GM21723 (cell line): ENCODE measurements around the gene IGLL5.
"Not testable (repeated sequence)": the region's sequence is repeated elsewhere in the genome, so short reads cannot be mapped to it uniquely, and the experiment has no call there.

Source experiments
- ATAC-seq: cut with Tn5 transposase; IDR thresholded peaks from one replicate; pipeline ENCODE4 v1.9.1; 2021; ENCODE audit warnings: mild to moderate bottlenecking, moderate library complexity; ENCODE audit not compliant: unreplicated experiment

The IGLL5 gene

GRCh38 chr22:22912135-22912987 lies 24.7 kb downstream of the IGLL5 start:
- ATAC-seq = no peak

GRCh38 chr22:22912988-22913253 lies 25.3 kb downstream of the IGLL5 start:
- no peak for ATAC-seq

- ATAC-seq = no peak
Measured at GRCh38 chr22:22913989-22914388, 26.4 kb downstream of the IGLL5 start.

GRCh38 chr22:22914726-22915669 lies 27.4 kb downstream of the IGLL5 start:
- ATAC-seq = no peak

DNA sequence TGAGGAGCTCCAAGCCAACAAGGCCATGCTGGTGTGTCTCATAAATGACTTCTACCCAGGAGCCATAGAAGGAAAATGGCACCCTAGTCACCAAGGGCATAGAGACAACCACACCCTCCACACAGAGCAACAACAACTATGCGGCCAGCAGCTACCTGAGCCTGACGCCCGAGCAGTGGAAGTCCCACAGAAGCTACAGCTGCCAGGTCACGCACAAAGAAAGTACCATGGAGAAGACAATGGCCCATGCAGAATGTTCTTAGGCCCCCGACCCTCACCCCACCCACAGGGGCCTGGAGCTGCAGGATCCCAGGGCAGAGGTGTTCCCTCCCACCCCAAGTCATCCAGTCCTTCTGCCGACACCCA lies 28.0 kb downstream of the IGLL5 start:
- ATAC-seq = no peak

GRCh38 chr22:22916215-22916951 lies 28.8 kb downstream of the IGLL5 start:
- ATAC-seq = no peak

DNA sequence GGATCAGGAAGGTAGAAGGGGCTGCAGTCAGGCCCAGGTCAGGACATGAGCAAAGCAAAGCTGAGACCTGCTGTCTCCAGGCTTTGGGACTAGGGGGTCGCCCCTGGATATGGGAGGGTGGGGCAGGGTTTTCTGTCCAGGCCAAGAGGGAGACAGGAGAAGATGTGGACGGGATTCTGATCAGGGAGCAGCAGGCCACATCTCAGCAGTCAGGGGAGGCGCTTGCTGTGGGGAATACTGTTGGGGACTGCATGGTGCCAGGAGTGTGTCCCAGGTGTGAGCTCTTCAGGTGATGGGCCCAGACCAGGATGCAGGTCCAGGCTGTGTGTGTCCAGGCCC lies 29.3 kb downstream of the IGLL5 start:
- no peak for ATAC-seq

DNA sequence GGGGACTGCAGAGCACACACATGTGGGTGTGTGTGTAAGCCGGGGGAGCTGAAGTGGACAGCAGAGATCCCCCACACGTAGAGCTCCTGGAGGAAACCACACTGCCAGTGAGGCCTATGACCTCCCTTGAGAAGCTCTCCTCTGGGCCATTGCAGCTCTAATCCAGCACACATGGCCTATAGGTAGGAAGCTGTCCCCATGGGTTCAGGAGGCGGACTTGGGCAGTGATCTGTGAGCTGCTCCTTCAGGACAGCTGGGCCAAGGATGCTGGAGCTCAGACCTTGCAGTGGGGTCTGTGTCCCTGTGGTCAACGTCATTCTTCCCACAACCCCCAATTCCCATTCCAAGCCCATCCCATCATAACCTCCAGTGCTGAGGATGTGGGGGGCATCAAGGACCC lies 29.8 kb downstream of the IGLL5 start:
- ATAC-seq = no peak

GRCh38 chr22:22918297-22918965 lies 30.8 kb downstream of the IGLL5 start:
- no peak for ATAC-seq

DNA sequence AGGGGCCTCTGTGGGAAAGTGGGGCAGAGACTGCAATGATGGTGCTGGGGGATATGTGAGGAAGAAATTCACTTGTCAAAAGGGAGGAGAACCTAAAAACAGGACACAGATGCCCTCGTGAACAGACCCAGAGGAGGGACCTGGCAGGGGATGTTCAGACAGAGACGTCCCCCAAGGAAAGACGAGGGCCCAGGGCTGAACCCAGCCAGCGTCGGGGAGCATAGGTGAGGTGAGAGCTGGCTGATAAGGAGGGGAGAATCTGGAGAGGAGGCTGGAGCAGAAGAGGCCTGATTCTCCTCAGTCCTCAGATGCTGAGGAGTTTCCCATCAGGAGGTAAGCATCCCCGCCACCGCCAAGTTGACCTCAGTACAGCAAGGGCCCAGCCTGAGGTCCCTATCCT lies 31.4 kb downstream of the IGLL5 start:
- ATAC-seq = no peak

GRCh38 chr22:22920104-22920654 lies 32.6 kb downstream of the IGLL5 start:
- no peak for ATAC-seq

GRCh38 chr22:22920910-22921550 lies 33.4 kb downstream of the IGLL5 start:
- ATAC-seq = no peak

GRCh38 chr22:22921575-22921974 lies 34.0 kb downstream of the IGLL5 start:
- ATAC-seq = no peak

DNA sequence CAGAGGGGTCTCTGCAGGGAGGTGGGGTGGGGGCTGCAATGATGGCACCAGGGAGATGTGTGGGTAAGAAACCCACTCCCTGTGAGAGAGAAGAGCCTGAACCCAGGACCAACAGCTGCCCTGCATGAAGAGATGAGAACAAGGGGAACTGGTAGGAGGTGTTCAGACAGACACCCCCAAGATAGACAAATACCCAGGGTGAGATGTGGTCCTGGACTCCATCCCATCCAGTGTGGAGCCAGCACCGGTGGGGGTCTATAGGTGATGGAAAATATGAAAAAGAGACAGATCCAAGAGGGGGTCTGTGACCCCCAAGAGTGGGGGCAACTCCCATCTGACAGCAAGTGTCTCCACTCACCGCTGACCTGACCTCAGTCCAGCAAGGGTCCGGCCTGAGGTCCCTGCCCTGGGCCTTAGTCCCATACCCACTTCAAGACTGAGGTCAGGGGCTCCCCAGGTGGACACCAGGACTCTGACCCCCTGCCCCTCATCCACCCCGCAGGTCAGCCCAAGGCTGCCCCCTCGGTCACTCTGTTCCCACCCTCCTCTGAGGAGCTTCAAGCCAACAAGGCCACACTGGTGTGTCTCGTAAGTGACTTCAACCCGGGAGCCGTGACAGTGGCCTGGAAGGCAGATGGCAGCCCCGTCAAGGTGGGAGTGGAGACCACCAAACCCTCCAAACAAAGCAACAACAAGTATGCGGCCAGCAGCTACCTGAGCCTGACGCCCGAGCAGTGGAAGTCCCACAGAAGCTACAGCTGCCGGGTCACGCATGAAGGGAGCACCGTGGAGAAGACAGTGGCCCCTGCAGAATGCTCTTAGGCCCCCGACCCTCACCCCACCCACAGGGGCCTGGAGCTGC lies 34.7 kb downstream of the IGLL5 start:
- ATAC-seq = not testable (repeated sequence)

DNA sequence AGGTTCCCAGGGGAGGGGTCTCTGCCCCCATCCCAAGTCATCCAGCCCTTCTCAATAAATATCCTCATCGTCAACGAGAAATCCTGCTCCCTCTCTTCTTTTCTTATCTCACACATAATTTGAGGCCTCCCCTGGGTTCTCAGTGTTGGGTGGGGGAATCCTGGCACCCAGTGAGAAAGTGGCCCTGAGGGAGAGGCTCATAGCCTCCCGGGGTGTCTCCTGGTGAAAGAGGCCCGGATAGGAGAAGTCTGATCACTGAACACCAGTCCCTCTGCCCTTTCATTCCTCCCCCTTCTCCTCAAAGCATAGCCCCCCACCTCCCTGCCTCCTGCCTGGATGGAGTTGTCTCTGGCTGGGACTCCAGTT lies 35.3 kb downstream of the IGLL5 start:
- no peak for ATAC-seq

DNA sequence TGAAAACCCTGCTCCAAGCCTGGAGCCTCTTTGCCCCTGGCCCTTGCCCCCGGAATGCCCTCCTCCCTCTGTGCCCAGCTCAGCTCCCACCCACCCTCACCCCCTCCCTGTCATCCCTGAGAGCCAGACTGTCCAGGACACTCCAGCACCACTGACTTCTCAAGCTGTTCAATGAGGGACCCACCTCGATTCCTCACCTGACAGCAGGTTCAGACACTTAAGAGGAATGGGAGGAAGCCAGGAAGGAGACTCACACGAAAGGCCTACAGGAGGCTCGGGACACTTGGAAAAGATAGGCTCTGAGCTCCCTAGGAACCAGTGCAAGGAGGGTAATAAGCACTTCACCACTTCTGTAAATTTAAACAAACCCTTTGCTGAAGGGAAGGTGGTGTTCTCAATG lies 35.8 kb downstream of the IGLL5 start:
- ATAC-seq = no peak

DNA sequence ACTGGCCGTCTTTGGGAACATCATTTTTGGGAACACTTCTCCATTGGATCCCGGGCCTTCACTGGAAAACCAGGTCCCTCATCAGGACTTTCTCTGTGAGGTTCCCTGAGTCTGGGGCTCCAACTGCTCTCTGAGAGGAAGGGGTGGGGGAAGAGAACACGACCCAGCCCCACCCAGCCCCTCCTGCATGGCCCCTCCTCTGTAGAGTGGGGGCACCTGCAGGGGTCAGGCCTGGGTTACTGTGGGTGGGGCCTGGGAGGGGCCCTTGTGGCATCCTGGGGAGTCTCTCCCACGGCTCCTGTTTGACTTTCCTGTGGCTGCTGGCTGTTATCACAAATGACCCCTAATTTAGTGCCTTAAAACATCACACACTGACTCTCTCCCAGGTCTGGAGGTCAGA lies 36.3 kb downstream of the IGLL5 start:
- no peak for ATAC-seq

- ATAC-seq = no peak
Measured at GRCh38 chr22:22924369-22925145, 36.9 kb downstream of the IGLL5 start.
